CD4-positive, alpha-beta T cell treated with Interleukin-12 subunit alpha and Interleukin-12 subunit beta, for 1 hour (primary cell): Measurements from ENCODE around the gene PARD6A.

Source experiments
- DNase-seq: peaks from one replicate; pipeline ENCODE4 v3.0.0-alpha.2; 2020

The PARD6A gene

GRCh38 chr16:67654403-67654911, 6.3 kb upstream of the PARD6A start:
- no peak for DNase-seq

DNA sequence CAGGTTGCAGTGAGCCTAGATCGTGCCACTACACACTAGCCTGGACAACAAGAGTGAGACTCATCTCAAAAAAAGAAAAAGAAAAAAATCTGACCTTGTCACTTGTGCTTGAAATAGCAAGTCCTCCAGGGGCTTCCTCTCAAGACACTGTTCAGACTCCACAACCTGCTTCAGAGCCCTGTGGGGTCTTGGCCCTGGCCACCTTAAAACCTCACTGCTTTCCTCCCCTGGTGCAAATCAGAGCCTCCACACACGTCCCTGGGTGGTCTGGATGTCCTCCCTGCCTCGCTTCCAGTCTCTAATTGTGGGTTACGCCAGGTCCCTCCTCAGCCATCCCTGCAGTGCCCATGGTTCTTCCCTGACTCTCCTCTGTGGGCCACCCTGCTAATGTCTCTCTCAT, 5.4 kb upstream of the PARD6A start:
- no peak for DNase-seq

DNA sequence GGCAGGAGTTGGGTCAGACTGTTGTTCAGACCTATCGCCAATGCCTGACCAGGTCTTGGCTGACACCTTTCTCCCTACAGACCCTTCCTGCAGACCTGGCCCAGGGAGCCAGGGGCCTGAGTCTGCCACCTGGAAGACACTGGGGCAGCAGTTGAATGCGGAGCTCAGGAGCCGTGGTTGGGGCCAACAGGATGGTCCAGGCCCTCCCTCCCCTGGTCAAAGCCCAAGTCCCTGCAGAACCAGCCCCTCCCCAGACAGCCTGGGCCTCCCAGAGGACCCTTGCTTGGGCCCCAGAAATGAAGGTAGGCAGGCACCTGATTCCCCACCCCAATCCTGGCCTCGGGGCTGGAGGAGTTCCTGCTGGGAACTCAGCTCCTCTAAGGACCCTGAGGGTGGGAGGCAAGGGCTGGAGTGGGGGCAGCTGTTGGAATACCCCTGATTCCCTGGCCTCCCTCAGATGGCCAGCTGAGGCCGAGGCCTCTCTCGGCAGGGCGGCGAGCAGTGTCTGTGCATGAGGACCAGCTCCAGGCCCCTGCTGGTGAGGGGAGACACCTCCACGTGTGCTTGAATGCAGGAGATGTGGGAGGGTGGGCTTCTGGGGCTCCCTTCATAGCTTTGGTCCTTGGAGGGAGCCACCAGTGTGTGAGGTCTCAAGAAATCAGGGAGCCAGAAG, 4.3 kb upstream of the PARD6A start:
- DNase-seq, result no peak

GRCh38 chr16:67657017-67657608, 3.6 kb upstream of the PARD6A start:
- no peak for DNase-seq

- DNase-seq, result no peak
These were observed 2.8 kb upstream of the PARD6A start for GRCh38 chr16:67657751-67658518.

- no peak for DNase-seq
These were observed 1.7 kb upstream of the PARD6A start for GRCh38 chr16:67658849-67659674.

DNA sequence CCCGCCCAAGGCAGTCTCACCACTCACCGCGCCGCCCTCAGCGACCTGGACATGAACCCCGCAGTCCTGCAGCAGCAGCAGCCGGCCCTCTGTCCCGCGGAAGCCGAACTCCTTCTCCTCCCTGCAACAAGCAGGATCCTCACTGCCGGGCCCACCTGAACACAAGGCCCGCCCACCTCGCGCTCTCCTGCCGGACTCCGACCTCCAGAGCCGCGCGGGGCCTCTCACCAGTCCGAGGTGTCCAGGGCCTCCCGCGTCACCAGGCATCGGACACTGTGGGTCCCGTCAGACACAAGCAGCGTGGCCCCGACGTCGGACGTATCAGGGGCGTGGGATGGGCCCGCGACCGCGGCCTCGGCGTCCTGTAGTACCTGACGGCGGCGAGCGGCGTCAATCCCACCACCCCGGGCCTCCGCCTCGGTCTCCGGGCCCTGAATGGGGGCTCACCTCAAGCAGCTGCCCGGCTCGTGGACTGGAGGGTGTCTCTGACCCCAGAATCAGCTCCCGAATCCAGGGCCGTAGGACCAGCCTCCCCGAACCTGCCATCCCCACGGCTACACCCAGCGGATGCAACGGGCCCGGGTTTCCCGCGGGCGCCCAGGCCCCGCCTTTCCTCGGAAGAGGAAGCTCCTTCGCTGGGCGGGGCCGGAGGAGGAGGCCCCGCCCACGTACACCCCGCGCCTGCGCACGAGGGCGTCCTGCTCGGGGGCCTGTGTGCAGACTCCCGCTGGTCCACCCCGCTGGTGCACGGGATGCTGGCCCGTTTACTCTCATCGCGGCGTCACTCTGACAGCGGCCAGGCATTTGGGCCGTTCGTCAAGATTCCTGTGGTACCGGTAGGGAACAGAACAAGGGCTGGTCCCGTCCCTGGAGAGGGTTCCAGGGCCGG, 841 bp upstream of the PARD6A start, which contains the start of gene ACD:
Gene ACD (minus strand): TSS at position 586 of the 889 bp plus-strand sequence. CDS start 40 bp downstream, at position 546.
- DNase-seq, result peak; percentile 94

- no peak for DNase-seq
These were observed 471 bp downstream of the PARD6A start for GRCh38 chr16:67661101-67661761.

DNA sequence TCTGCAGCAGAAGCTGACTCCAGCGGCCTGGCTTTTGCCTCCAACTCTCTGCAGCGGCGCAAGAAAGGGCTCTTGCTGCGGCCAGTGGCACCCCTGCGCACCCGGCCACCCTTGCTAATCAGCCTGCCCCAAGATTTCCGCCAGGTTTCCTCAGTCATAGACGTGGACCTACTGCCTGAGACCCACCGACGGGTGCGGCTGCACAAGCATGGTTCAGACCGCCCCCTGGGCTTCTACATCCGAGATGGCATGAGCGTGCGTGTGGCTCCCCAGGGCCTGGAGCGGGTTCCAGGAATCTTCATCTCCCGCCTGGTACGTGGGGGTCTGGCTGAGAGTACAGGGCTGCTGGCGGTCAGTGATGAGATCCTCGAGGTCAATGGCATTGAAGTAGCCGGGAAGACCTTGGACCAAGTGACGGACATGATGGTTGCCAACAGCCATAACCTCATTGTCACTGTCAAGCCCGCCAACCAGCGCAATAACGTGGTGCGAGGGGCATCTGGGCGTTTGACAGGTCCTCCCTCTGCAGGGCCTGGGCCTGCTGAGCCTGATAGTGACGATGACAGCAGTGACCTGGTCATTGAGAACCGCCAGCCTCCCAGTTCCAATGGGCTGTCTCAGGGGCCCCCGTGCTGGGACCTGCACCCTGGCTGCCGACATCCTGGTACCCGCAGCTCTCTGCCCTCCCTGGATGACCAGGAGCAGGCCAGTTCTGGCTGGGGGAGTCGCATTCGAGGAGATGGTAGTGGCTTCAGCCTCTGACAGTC, 1.3 kb downstream of the PARD6A start:
- DNase-seq, result no peak

DNA sequence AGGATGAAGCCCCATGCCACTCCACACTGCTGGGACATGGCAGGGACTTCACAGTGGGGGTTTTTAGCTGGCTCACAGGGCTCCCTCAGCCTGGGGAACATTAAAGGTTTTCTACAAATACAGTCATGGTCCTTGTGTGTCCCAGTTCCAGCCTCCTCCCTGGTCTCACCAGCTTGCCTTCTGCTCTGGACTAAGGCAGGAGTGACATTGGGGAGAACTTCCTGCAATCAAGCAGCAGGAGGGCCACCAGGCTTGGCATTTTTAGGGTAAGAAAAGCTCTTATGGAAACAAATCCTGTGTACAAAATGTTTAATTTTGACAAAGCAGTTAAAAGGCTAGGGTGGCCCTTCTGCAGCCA, 1.9 kb downstream of the PARD6A start:
- DNase-seq, result no peak

DNA sequence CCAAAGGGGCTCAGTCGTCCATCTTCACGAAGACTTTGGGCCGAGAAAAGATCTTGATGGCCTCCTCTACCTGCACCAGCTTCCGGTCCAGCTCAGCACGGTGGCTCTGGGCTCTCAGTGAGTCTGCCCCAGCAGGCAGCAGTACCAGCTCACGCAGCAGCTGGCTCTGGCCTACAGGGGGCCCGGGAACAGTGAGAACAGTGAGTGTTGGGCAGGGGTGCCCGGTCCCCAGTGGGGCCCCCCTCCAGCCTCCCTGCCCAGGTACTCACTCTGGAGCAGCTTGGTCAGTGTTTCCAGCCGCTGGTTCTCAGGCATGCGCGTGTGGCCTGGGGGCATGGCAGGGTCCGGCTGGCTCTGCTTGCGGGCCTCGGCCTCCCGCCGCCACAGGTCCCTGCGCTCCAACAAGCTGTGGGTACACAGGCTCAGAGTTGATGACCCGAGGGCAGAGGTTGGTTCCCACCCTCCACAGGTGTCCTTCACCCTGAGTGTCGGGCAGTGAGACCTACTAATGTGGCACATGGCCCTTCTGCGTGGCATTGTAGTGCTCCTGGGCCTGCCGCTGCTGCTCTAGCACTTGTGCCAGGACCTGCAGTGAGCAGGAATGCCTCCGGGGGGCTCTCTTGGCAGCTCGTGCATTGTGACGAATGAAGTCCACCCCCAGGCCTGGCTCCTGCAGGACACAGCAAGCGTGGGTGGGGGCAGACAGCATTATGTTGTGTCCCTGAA, 2.6 kb downstream of the PARD6A start:
- DNase-seq, result peak; percentile 33

DNA sequence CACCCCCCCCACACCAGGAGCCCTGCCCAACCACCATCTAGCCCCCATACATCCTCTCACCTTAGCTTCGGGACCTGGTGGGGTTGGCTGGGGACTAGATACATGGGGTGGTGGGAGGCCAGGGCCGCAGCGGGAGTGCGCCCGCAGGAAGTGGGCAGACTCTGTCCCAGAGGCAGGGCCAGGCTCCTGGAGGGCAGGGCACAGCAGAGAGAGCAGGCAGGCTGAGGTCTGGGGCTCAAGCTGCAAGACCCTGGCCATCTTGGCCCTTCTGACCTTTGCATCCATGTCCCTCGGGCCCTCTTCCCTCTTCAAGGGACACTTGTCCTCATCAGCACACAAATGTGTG, 3.1 kb downstream of the PARD6A start:
- DNase-seq, result no peak

DNA sequence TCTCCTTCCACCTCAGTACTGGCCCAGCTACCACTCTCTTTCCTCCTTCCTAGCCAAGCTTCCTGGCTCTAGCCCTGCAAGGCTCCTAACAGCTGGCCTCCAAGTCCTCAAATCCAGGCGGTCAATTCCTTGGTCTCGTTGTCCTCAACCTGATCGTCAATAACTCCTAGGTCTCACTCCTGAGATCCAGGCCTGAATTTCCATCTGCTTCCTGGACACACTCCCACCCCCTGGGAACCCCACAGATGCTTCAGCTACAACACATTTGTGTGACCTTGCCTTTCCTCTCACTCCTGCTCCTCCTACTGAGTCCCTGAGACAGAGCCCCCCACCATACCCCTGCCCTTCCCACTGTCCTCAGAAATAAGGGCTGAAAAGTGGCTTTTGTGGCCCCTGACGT, 3.5 kb downstream of the PARD6A start:
- no peak for DNase-seq

DNA sequence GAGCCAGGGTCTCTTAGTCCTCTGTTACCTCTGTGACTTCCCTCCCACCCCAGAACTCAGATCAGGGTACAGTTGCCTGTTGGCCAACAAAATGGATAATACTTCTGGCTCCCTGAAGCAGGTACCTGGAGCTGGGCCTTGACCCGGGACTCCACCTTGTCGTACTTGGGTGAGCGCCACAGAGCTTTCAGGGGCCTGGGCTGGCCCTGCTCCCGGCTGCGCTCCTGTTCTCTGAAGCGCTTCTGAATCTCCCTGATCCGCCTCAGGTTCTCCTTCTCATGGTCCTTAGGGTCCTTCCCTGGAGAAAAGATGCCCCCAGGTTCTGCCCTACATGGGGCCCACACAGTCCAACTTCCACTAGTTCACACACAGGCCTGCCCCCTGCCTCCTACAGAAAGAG, 4.1 kb downstream of the PARD6A start:
- no peak for DNase-seq

DNA sequence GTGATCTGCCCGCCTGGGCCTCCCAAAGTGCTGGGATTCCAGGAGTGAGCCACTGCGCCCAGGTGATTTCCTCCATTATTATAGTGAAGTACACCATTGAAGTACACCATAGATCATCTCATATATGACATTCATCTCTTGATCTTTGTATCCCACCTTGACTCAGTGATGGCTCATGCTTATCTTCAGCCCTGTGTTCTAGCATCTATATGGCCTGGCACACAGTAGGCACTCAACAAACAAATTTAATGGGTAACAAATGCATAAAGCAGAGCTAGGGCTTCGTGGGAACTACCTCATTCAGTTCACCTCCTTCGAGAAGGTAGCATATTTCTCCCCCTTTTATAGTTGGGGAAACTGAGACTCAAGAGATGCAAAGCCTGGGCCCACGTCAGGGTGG, 4.8 kb downstream of the PARD6A start:
- no peak for DNase-seq

- no peak for DNase-seq
These were observed 5.3 kb downstream of the PARD6A start for GRCh38 chr16:67666032-67666551.

- DNase-seq, result peak; percentile 87
These were observed 6.0 kb downstream of the PARD6A start, which contains the start of the genes C16orf86 and ENKD1 for GRCh38 chr16:67666559-67667452. Gene C16orf86 (plus strand): TSS chr16:67666814. CDS start chr16:67666971, 157 bp downstream. Gene ENKD1 (minus strand): TSS chr16:67666750. CDS start chr16:67666442, 308 bp downstream.

- no peak for DNase-seq
These were observed 6.7 kb downstream of the PARD6A start for GRCh38 chr16:67667453-67667816.
